ENCODE results near the gene KCNAB3.

The KCNAB3 gene

DNA sequence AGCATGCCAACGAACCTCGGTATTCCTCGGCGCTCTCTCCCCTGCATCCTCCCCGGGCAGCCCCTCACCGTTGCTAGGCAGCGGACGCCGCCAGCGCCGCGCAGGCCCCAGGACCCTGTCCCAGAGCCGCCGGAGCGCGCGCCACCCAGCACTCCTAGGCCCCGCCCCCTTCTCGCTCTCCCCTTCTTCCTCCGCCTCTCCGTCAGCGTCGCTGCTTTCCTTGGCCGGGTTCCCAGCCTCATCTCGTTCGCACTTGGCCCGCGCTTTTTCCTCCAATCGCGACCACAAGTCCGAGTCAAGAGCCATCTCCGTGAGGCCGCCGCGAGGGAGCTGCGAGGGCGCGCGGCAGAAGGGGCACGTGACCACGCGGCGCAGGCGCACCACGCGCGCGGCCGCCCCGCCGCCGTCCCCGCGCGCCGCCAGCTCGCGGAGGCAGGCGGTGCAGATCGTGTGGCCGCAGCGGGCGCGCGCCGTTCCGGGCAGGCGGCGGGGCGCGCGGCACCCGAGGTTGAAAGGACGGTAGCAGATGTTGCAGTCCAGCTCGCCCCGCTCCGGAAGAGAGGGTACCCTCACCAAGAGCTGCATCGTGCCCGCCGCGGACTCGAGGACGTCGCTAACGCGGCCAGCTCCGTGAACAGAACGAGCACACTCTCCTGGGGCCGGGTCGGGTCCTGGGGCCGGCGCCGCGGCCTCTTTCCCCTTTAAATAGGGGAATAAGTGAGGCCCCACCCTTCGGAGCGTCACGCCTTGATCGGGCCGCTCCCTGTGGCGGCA is 13.9 kb downstream of the KCNAB3 start, which contains the start of gene RNF227 (continued):
- TF ChIP-seq KLF16 (tag by site-specific recombination; IDR thresholded peaks at IDR 0.05) (peak; percentile 65; the same call in 1 of the 2 replicates), ZNF629 (tag by site-specific recombination; IDR thresholded peaks at IDR 0.05) (peak; percentile 66), ZBTB7A (tag by site-specific recombination; IDR thresholded peaks at IDR 0.05; ENCODE audit: low read depth) (peak; percentile 42; the same call in 1 of the 2 replicates), KLF7 (tag by site-specific recombination; IDR thresholded peaks at IDR 0.05; ENCODE audit: borderline replicate concordance) (peak; percentile 82), IKZF3 (tag by site-specific recombination; IDR thresholded peaks at IDR 0.05) (peak; percentile 62; the same call in 1 of the 2 replicates)

DNA sequence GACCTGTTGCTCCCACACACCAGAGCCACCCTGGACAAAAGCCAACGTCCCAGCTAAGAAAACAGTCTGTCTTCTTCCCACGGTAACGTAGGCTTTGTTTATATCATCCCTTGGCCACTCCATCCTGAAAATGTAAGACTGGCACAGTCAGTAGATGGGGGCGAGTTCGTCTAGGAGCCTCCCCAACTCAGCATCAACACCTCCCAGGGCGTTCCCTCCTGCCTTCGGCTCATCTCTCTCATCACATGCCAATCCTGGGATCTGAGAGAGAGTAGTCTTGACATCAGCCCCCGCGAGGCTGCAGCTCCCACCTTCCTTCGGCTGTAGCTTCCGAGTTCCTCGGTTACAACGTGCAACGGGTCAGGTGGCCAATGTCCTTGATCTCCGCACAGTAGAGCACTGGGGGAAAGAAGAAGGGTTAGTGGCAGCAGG is 14.5 kb downstream of the KCNAB3 start:
- H3K27ac ChIP-seq (ENCODE audit: extremely low read depth, low read depth, low read length): peak overlapping the region; percentile 90
- ChIA-PET POLR2A (interaction anchor here (0.5 to 3.8 kb wide), 15 partner anchors 8 to 331 kb away, joined by 3 to 66 read pairs (median 4); partner anchors contain the start of genes CNTROB, KCNAB3, MPDU1 and TRAPPC1), CTCF (interaction anchor here (0.6 to 6.3 kb wide), 9 partner anchors 18 to 275 kb away, joined by 3 to 73 read pairs (median 5); no protein-coding TSS in a partner anchor)
- H3K4me3 ChIP-seq (ENCODE audit: low read depth, low read length): peak overlapping the region; percentile 58
- no peaks in the 10 kb centered on the region for H3K9me3 ChIP-seq (ENCODE audit: control insufficient read depth, insufficient read depth, low read depth, low read length)
- H3K36me3 ChIP-seq (ENCODE audit: control insufficient read depth in 2 of 2, insufficient read depth in 1 of 2, low read length in 2 of 2): peaks cover 8 to 23% of the 10 kb centered on the region in 2 experiments
- H3K4me1 ChIP-seq (ENCODE audit: control insufficient read depth, insufficient read depth, low read length): peaks cover 14% of the 10 kb centered on the region
- TF ChIP-seq ZNF843 (tag by site-specific recombination; IDR thresholded peaks at IDR 0.05) (no peak), ZFHX2 (tag by site-specific recombination; conservative IDR thresholded peaks at IDR 0.05) (peak; percentile 94), ZNF114 (tag by site-specific recombination; IDR thresholded peaks at IDR 0.05) (no peak), YY2 (tag by site-specific recombination; IDR thresholded peaks at IDR 0.05) (no peak), ZNF248 (tag by site-specific recombination; IDR thresholded peaks at IDR 0.05) (no peak), ZNF600 (tag by site-specific recombination; IDR thresholded peaks at IDR 0.05) (peak; percentile 65), ZBTB17 (tag by site-specific recombination; IDR thresholded peaks at IDR 0.05) (no peak; the same call in 1 of the 2 replicates), SCRT1 (tag by site-specific recombination; IDR thresholded peaks at IDR 0.05; ENCODE audit: borderline replicate concordance) (peak; percentile 92), HOXC10 (CRISPR knock-in tag; IDR thresholded peaks at IDR 0.05) (no peak), SP3 (tag by site-specific recombination; IDR thresholded peaks at IDR 0.05) (no peak), ZNF701 (tag by site-specific recombination; IDR thresholded peaks at IDR 0.05) (no peak), SP7 (tag by site-specific recombination; IDR thresholded peaks at IDR 0.05) (no peak; the same call in 1 of the 2 replicates), MZF1 (tag by site-specific recombination; IDR thresholded peaks at IDR 0.05; ENCODE audit: borderline replicate concordance) (no peak), OVOL3 (tag by site-specific recombination; IDR thresholded peaks at IDR 0.05) (no peak), ZNF350 (tag by site-specific recombination; IDR thresholded peaks at IDR 0.05) (no peak), ZNF426 (tag by site-specific recombination; IDR thresholded peaks at IDR 0.05) (no peak), ZNF76 (tag by site-specific recombination; IDR thresholded peaks at IDR 0.05; ENCODE audit: borderline replicate concordance, low read depth) (0 out of 2 replicates have a peak, but pooled peaks have one; percentile 74), ZNF776 (tag by site-specific recombination; IDR thresholded peaks at IDR 0.05; ENCODE audit: borderline replicate concordance) (no peak)
- TF ChIP-seq, protein P1, sequence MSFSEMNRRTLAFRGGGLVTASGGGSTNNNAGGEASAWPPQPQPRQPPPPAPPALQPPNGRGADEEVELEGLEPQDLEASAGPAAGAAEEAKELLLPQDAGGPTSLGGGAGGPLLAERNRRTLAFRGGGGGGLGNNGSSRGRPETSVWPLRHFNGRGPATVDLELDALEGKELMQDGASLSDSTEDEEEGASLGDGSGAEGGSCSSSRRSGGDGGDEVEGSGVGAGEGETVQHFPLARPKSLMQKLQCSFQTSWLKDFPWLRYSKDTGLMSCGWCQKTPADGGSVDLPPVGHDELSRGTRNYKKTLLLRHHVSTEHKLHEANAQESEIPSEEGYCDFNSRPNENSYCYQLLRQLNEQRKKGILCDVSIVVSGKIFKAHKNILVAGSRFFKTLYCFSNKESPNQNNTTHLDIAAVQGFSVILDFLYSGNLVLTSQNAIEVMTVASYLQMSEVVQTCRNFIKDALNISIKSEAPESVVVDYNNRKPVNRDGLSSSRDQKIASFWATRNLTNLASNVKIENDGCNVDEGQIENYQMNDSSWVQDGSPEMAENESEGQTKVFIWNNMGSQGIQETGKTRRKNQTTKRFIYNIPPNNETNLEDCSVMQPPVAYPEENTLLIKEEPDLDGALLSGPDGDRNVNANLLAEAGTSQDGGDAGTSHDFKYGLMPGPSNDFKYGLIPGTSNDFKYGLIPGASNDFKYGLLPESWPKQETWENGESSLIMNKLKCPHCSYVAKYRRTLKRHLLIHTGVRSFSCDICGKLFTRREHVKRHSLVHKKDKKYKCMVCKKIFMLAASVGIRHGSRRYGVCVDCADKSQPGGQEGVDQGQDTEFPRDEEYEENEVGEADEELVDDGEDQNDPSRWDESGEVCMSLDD (tag by site-specific recombination; IDR thresholded peaks at IDR 0.05): 0 out of 2 replicates have a peak, but pooled peaks have one; percentile 36
- TF ChIP-seq, protein P2, sequence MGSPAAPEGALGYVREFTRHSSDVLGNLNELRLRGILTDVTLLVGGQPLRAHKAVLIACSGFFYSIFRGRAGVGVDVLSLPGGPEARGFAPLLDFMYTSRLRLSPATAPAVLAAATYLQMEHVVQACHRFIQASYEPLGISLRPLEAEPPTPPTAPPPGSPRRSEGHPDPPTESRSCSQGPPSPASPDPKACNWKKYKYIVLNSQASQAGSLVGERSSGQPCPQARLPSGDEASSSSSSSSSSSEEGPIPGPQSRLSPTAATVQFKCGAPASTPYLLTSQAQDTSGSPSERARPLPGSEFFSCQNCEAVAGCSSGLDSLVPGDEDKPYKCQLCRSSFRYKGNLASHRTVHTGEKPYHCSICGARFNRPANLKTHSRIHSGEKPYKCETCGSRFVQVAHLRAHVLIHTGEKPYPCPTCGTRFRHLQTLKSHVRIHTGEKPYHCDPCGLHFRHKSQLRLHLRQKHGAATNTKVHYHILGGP (tag by site-specific recombination; IDR thresholded peaks at IDR 0.05): no peak
- TF ChIP-seq, protein P3, sequence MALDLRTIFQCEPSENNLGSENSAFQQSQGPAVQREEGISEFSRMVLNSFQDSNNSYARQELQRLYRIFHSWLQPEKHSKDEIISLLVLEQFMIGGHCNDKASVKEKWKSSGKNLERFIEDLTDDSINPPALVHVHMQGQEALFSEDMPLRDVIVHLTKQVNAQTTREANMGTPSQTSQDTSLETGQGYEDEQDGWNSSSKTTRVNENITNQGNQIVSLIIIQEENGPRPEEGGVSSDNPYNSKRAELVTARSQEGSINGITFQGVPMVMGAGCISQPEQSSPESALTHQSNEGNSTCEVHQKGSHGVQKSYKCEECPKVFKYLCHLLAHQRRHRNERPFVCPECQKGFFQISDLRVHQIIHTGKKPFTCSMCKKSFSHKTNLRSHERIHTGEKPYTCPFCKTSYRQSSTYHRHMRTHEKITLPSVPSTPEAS (tag by site-specific recombination; IDR thresholded peaks at IDR 0.05): no peak
- TF ChIP-seq, protein P4, sequence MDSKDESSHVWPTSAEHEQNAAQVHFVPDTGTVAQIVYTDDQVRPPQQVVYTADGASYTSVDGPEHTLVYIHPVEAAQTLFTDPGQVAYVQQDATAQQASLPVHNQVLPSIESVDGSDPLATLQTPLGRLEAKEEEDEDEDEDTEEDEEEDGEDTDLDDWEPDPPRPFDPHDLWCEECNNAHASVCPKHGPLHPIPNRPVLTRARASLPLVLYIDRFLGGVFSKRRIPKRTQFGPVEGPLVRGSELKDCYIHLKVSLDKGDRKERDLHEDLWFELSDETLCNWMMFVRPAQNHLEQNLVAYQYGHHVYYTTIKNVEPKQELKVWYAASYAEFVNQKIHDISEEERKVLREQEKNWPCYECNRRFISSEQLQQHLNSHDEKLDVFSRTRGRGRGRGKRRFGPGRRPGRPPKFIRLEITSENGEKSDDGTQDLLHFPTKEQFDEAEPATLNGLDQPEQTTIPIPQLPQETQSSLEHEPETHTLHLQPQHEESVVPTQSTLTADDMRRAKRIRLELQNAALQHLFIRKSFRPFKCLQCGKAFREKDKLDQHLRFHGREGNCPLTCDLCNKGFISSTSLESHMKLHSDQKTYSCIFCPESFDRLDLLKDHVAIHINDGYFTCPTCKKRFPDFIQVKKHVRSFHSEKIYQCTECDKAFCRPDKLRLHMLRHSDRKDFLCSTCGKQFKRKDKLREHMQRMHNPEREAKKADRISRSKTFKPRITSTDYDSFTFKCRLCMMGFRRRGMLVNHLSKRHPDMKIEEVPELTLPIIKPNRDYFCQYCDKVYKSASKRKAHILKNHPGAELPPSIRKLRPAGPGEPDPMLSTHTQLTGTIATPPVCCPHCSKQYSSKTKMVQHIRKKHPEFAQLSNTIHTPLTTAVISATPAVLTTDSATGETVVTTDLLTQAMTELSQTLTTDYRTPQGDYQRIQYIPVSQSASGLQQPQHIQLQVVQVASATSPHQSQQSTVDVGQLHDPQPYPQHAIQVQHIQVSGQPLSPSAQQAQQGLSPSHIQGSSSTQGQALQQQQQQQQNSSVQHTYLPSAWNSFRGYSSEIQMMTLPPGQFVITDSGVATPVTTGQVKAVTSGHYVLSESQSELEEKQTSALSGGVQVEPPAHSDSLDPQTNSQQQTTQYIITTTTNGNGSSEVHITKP (tag by site-specific recombination; IDR thresholded peaks at IDR 0.05): peak; percentile 43; the same call in 1 of the 2 replicates

All from HEK293 (cell line).